Fibroblast of skin of scalp (primary cell): ENCODE measurements around the gene TFAP2C. TPM values are rescaled to one million over a fixed set of nuclear protein-coding genes. Genes with fewer than 3 reads are reported as not detected.
A peak's percentile ranks its signal among the peaks of the same experiment; 100 is the strongest.

Source experiments
- DNase-seq: peaks from one replicate; pipeline ENCODE4 v3.0.0-alpha.2; 2013
- polyA plus RNA-seq, 2 experiments: library from polyadenylated mRNA; unstranded; fragments of 120-200 nt; gene quantifications; one replicate each; pipeline ENCODE4 v1.2.1, GENCODE V29; 2013; ENCODE audit not compliant: insufficient read length in 2 of 2

The TFAP2C gene
- polyA plus RNA-seq (2013, experiment 1 of 2; ENCODE audit: insufficient read length): 10.8 TPM
- 10.7 TPM for polyA plus RNA-seq (2013, experiment 2 of 2; ENCODE audit: insufficient read length)

DNA sequence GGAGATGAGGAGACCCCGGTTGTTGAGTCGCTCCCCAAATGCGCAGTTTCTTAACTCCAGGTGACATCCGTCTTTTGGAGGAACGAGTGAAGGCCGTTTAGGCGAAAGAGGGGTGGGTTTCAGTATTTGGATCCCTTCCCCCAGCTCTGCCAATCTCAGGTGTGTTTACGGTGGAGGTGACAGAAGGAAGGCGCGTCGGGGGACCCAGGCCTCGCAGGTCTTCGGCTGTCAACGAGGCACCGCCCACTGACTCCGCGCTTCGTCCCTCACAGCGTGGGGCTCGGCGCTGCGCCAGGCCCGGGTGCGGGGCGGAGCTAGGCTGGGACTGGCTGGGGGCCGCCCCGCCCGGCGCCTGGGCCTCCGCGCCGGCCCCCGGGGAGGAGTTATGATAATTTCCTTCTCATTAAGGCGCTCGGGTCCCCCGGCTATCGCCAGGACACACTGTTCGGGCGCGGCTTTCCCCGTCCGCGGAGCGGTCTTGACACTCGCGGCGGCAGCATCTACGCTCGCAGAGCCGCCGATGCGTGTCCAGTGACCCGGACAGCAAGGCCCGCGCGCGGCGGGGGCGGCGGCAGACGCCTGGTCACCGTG, at the start of gene TFAP2C:
TSS of gene TFAP2C (plus strand) at position 434 of the 591 bp plus-strand sequence. CDS start 239 bp downstream, outside the sequence.
- DNase-seq: peak; percentile 83

DNA sequence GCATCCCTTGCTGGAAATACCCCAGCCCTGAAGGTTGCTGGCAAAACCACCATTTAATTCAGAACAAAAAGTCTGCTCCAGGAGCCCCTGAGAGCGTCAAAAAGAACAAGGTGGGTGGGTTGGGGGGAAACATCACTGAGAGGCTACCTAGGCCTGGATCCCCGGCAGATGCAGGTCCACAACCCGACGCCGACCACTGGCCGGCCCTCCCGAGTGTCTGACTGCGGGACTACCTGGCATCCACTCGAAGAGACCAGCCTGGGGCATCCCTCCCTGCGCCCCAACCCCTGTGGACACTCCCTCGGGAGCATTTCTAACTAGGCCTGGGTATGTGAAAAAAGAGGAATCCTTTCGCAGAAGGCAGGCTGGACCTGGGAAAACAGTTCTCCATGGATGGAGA, 48.9 kb upstream of the TFAP2C start:
- no peak for DNase-seq

GRCh38 chr20:56581701-56582100, 47.4 kb upstream of the TFAP2C start:
- no peak for DNase-seq

- peak; percentile 7 for DNase-seq
Observed at GRCh38 chr20:56582542-56582941, 46.6 kb upstream of the TFAP2C start.

DNA sequence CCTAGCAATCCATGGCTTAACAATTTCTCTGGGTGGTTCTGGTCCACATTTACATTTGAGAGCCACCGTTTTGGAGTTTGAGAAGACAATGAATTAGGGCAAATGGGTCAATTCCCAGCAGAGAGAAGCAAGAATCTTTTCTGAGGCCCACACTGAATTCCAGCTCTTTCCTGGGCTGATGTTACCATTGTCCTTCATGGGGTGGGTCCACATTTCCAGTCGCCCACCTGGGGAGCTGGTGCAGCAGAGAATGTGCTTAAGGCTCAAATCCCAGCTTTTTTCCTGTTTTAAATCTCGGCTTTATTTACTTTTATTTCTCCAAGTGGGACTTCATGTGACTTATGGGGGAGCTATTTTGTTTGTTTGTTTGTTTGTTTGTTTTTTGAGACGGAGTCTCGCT, 44.2 kb upstream of the TFAP2C start:
- DNase-seq: no peak

DNA sequence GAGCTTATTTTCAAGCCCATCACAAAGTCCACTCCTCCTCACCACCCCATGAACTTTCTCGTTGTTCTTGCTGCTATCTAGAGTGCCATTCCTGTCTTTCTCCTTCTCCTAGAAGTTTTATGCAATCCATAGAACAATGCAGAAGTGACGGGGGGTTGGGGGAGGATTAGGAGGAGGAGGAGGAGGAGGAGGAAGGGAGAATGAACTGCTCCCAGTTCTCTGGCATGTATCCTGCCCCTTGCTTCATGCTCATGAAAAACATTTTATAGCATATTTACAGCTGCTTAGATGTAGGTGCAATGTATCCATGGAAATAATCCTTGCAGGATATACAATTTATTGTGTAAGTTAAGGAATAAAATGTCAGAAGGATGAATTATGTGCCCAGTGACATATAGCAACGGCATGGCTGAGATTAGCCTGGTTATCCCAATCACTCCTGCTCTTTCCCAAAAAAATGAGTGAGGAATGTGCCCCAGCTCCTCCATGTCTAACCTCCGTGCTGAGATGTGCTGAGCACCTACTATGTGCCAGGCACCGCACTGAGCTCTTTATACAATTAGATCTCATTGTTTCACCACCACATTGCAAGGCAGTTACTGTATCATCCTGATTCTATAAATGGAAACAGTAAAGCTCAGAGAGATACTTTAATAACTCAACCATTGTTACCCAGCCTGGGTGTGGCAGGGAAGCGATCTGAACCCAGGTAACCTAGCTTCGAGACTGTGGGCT, 41.6 kb upstream of the TFAP2C start:
- DNase-seq: no peak

GRCh38 chr20:56588996-56589395, 40.1 kb upstream of the TFAP2C start:
- no peak for DNase-seq

GRCh38 chr20:56589633-56590032, 39.5 kb upstream of the TFAP2C start:
- no peak for DNase-seq

DNA sequence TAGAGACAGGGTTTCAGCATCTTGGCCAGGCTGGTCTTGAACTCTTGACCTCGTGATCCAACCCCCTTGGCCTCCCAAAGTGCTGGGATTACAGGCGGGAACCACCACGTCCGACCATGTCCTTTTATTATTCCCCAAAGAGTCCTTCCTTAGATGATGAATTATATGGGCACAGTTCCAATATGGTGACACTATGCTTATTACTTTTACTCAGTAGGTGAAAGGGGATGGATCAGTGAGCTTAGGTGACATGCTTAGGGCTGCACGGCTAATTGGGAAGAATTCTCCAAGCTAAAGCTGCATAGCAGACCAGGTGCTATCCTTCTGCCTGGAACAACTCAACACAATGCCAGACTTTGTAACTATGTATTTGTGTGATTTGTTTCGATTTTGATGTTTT, 38.2 kb upstream of the TFAP2C start:
- DNase-seq: no peak

GRCh38 chr20:56592211-56592610, 36.9 kb upstream of the TFAP2C start:
- DNase-seq: no peak

DNA sequence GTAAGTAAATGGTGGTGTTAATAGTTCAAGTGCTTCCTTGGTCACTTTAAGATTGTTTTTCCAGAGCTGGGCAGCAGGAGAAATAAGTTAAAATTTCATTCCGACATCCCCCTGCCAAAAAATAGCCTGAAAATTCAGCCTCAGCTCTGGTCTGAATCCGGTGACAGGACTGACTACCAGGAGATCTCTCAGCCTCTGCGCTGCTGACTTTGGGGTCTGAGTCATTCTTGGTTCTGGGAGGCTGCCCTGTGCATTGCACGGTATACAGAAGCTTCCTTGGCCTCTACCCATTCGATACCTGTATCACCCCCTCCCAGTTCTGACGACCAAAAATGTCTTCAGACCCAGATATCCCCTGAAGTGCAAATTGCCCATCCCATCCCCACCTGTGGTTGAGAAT, 36.3 kb upstream of the TFAP2C start:
- DNase-seq: no peak

GRCh38 chr20:56595746-56596475, 33.2 kb upstream of the TFAP2C start:
- DNase-seq: no peak

- DNase-seq: no peak
Observed at GRCh38 chr20:56601166-56601565, 27.9 kb upstream of the TFAP2C start.

DNA sequence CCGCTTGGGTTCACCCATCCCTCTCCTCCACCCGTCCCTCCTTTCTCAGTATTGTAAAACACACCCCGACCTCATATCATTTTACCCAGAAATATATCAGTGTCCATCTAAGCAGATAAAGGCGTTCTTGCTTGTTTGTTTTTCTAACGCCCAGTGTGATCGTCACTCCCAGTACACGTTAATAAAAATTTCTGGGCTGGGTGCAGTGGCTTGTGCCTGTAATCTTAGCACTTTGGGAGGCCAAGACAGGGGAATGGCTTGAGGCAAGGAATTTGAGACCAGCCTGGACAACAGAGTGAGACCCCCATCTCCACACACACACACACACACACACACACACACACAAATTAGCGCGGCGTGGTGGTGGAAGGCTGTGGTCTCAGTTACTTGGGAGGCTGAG, 24.4 kb upstream of the TFAP2C start:
- no peak for DNase-seq

GRCh38 chr20:56605261-56605996, 23.7 kb upstream of the TFAP2C start:
- DNase-seq: no peak

GRCh38 chr20:56606174-56606945, 22.7 kb upstream of the TFAP2C start:
- DNase-seq: no peak

DNA sequence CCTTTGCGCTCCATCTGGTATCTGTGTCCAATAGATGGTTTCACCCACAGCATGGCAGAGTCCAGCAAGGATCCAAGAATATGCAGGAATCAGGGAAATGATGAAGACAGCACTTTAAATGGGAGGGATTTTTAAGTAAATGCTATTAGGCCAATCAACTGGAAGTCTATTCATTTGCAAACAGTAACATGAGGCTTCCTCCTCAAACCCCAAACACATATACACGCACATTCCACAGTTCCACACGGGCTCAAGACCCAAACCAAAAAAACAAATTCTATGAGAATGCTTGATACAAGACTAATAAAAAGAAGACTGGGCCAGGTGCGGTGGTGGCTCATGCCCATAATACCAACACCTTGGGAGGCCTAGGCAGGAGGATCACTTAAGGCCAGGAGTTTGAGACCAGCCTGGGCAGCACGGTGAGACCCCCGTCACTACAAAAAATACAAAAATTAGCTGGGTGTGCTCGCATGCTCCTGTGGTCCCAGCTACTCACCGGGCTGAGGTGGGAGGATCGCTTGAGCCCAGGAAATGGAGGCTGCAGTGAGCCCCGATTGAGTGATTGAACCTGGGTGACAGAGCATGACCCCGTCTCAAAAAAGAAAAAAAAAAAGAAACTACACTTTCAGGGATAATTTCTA, 21.9 kb upstream of the TFAP2C start:
- DNase-seq: no peak

- DNase-seq: no peak
Observed at GRCh38 chr20:56608376-56608775, 20.7 kb upstream of the TFAP2C start.

GRCh38 chr20:56609321-56609720, 19.8 kb upstream of the TFAP2C start:
- DNase-seq: no peak

DNA sequence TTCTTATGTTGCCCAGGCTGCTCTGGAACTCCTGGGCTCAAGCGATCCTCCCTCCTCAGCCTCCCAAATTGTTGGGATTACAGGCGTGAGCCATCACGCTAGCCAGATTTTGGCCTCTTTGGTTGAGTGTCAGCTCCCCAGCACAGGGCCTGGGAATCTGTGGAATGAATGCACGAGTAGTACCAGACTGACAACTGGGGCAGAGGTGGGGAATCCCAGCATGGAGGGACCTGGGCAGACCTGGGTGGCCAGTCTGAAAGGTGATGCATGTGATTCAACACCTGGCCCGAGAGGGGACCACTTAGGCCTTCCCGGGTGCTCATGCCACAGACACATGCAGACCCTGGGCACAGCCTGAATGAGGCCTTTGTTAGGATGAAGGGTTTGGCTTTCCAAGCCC, 19.0 kb upstream of the TFAP2C start:
- no peak for DNase-seq

DNA sequence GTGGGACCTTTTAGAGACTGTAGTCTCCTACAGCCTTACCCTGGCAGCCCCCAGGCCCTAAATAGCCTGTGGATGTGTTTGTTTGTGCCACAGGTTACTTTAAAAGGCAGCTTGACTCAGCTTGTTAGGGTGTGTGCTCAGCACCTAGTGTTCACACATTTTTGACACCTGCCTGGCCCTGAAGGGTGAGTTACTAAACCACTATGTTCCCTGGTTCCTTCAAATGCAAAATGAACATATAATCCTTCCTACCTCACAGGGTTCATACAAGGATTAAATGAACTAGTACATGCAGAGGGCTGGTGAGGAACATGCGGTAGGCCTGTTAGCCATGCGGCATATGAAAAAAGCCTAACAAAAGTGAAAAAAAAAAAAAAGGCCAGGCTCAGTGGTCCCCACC, 14.9 kb upstream of the TFAP2C start:
- DNase-seq: no peak

DNA sequence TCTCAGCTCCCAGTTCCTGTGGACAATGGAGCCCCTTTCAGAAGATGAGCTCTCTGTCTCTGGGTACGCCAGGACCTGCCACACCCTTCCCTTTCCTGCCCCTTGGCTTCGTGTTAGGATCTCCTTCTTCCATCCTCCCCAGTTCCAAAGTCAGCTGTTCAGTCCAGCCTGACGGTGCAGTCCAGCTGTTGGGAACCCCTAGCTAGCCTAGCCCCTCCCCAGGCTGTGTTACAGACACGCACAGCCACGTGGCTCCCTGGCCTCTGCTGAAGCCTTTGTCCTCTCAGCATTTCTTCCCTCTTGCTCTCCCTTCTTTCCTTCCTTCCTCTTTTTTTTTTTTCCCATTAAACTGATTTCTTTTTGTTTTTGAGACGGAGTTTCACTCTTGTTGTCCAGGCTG, 12.4 kb upstream of the TFAP2C start:
- DNase-seq: no peak
